Gastrocnemius medialis (tissue), 4 donors: Measurements from ENCODE around the gene EPHA4. TPM values are rescaled to one million over a fixed set of nuclear protein-coding genes. Genes with fewer than 3 reads are reported as not detected.

ENCODE experiments used
- ATAC-seq, 2 donors: fragments of 150-250 bp; one replicate each; pipeline ENCODE4 v1.9.1; 2016
- DNase-seq, 2 donors: peaks; one replicate each; pipeline ENCODE4 v3.0.0-alpha.2; 2019
- H3K27ac ChIP-seq, 4 donors: fragments of 200-600 bp; sonication (generic); 1 replicate in 1 of 4; 2 replicates in 3 of 4; pipeline ENCODE4 v1.5.1; 2016 to 2018; ENCODE audit warnings: mild to moderate bottlenecking in 2 of 4, moderate library complexity in 1 of 4
- H3K27me3 ChIP-seq, 3 donors: fragments of 200-600 bp; sonication (generic) in 2 of 3; 1 replicate in 1 of 3; 2 replicates in 2 of 3; pipeline versions ENCODE4 v1.5.1 to v1.6.0; 2016 to 2019; ENCODE audit warnings: mild to moderate bottlenecking in 1 of 3, moderate library complexity in 1 of 3
- H3K36me3 ChIP-seq, 2 donors: fragments of 200-600 bp; sonication (generic) in 1 of 2; one replicate each; pipeline ENCODE4 v1.5.1; 2017 to 2018
- H3K4me1 ChIP-seq, 2 donors: fragments of 200-600 bp; sonication (generic) in 1 of 2; one replicate each; pipeline ENCODE4 v1.5.1; 2016 to 2017; ENCODE audit warnings: mild to moderate bottlenecking in 2 of 2
- H3K4me3 ChIP-seq, 4 donors: fragments of 200-600 bp; sonication (generic) in 3 of 4; 1 replicate in 1 of 4; 2 replicates in 3 of 4; pipeline ENCODE4 v1.5.1; 2016 to 2019; ENCODE audit warnings: mild to moderate bottlenecking in 2 of 4
- H3K9me3 ChIP-seq, 3 donors: fragments of 200-600 bp; sonication (generic) in 2 of 3; 1 replicate in 1 of 3; 2 replicates in 2 of 3; pipeline ENCODE4 v1.5.1; 2016 to 2019
- CTCF ChIP-seq, 5 experiments: fragments of 450-650 bp in 3 of 5; fragments of 200-600 bp in 2 of 5; sonication (generic) in 2 of 5; IDR thresholded peaks in 4 of 5; conservative IDR thresholded peaks in 1 of 5; 1 replicate in 4 of 5; 2 replicates in 1 of 5; pipeline ENCODE4 v1.5.1; 2016 to 2019; ENCODE audit warnings: antibody characterized with exemption in 5 of 5, mild to moderate bottlenecking in 3 of 5, moderate library complexity in 3 of 5
- POLR2A ChIP-seq, 2 donors: fragments of 450-650 bp; IDR thresholded peaks; one replicate each; pipeline ENCODE4 v1.6.1; 2017; ENCODE audit warnings: antibody characterized with exemption in 2 of 2, mild to moderate bottlenecking in 2 of 2, moderate library complexity in 2 of 2
- in situ Hi-C, 4 donors: fragments of 200-750 bp; cut with MboI; loops; one replicate each; pipeline versions ENCODE4 v1.15.0 to v1.8.0; 2017; ENCODE audit warnings: low sequenced_read_pairs in 4 of 4
- intact Hi-C: fragments of 100-400 bp; cut with DNase I; formaldehyde crosslinking; loops from one replicate; pipeline ENCODE4 v1.15.1; 2023; ENCODE audit warnings: low total_unique reads
- total RNA-seq, 4 donors: library from RNA; depleted of rRNA; stranded (reverse); fragments of >200 nt; gene quantifications; one replicate each; pipeline versions ENCODE4 v1.1.0 to v1.2.3, GENCODE V29; 2016

Gene EPHA4
- total RNA-seq, 4 donors from 2014 or later, result 6.3 to 18.8 (median 13.0) TPM

GRCh38 chr2:221612800-221613199, 40.7 kb upstream of the EPHA4 start:
- H3K9me3 ChIP-seq, result no peaks in the 10 kb centered on the region
- DNase-seq (no peak), ATAC-seq (no peak)
- no peak overlapping the region for H3K27ac ChIP-seq
- in situ Hi-C loops (no loop called here), intact Hi-C loops (no loop called here)
- no peak overlapping the region for H3K4me3 ChIP-seq
- TF ChIP-seq POLR2A (IDR thresholded peaks at IDR 0.05), result no peak
- TF ChIP-seq CTCF (IDR thresholded peaks at IDR 0.05 in 4 of 5, conservative IDR thresholded peaks at IDR 0.05 in 1 of 5), result no peak
- H3K36me3 ChIP-seq, result no peaks in the 10 kb centered on the region
- no peaks in the 10 kb centered on the region for H3K27me3 ChIP-seq
- H3K4me1 ChIP-seq, result no peaks in the 10 kb centered on the region

GRCh38 chr2:221612161-221612560, 40.1 kb upstream of the EPHA4 start:
- no peak for ATAC-seq
- no peak for DNase-seq
- no peaks in the 10 kb centered on the region for H3K9me3 ChIP-seq
- H3K4me1 ChIP-seq, result no peaks in the 10 kb centered on the region
- no peak overlapping the region for H3K27ac ChIP-seq
- H3K36me3 ChIP-seq, result no peaks in the 10 kb centered on the region
- TF ChIP-seq CTCF (IDR thresholded peaks at IDR 0.05 in 4 of 5, conservative IDR thresholded peaks at IDR 0.05 in 1 of 5) (no peak), POLR2A (IDR thresholded peaks at IDR 0.05) (no peak)
- no peak overlapping the region for H3K4me3 ChIP-seq
- intact Hi-C loops (no loop called here), in situ Hi-C loops (no loop called here)
- no peaks in the 10 kb centered on the region for H3K27me3 ChIP-seq

GRCh38 chr2:221610675-221611074, 38.6 kb upstream of the EPHA4 start:
- DNase-seq (no peak), ATAC-seq (no peak)
- H3K27ac ChIP-seq, result no peak overlapping the region
- H3K9me3 ChIP-seq, result no peaks in the 10 kb centered on the region
- no peak for TF ChIP-seq CTCF (IDR thresholded peaks at IDR 0.05 in 4 of 5, conservative IDR thresholded peaks at IDR 0.05 in 1 of 5)
- no peak for TF ChIP-seq POLR2A (IDR thresholded peaks at IDR 0.05)
- no peaks in the 10 kb centered on the region for H3K27me3 ChIP-seq
- intact Hi-C loops, result no loop called here
- in situ Hi-C loops, result no loop called here
- H3K36me3 ChIP-seq, result no peaks in the 10 kb centered on the region
- no peaks in the 10 kb centered on the region for H3K4me1 ChIP-seq
- H3K4me3 ChIP-seq, result no peak overlapping the region

GRCh38 chr2:221610255-221610654, 38.2 kb upstream of the EPHA4 start:
- no peak overlapping the region for H3K27ac ChIP-seq
- no peak for TF ChIP-seq POLR2A (IDR thresholded peaks at IDR 0.05)
- intact Hi-C loops (no loop called here), in situ Hi-C loops (no loop called here)
- no peaks in the 10 kb centered on the region for H3K27me3 ChIP-seq
- no peaks in the 10 kb centered on the region for H3K9me3 ChIP-seq
- ATAC-seq, result no peak
- no peak for DNase-seq
- no peaks in the 10 kb centered on the region for H3K4me1 ChIP-seq
- H3K4me3 ChIP-seq, result no peak overlapping the region
- H3K36me3 ChIP-seq, result no peaks in the 10 kb centered on the region

GRCh38 chr2:221608442-221608841, 36.3 kb upstream of the EPHA4 start:
- no peak for TF ChIP-seq POLR2A (IDR thresholded peaks at IDR 0.05)
- no peak for TF ChIP-seq CTCF (IDR thresholded peaks at IDR 0.05 in 4 of 5, conservative IDR thresholded peaks at IDR 0.05 in 1 of 5)
- DNase-seq (no peak), ATAC-seq (no peak)
- no peaks in the 10 kb centered on the region for H3K9me3 ChIP-seq
- no peaks in the 10 kb centered on the region for H3K27me3 ChIP-seq
- no peak overlapping the region for H3K4me3 ChIP-seq
- in situ Hi-C loops, result no loop called here
- H3K36me3 ChIP-seq, result no peaks in the 10 kb centered on the region
- intact Hi-C loops, result no loop called here
- H3K4me1 ChIP-seq, result no peaks in the 10 kb centered on the region
- H3K27ac ChIP-seq, result no peak overlapping the region
